Measurements from ENCODE around the gene EPHA1. TPM values are rescaled to one million over a fixed set of nuclear protein-coding genes. Genes with fewer than 3 reads are reported as not detected.

The EPHA1 gene
- total and polyA plus RNA-seq, 2 donors (not counting 3 experiments of a cell fraction or from before 2014, with no cell fraction given), result 0.07 TPM; not detected in 1

DNA sequence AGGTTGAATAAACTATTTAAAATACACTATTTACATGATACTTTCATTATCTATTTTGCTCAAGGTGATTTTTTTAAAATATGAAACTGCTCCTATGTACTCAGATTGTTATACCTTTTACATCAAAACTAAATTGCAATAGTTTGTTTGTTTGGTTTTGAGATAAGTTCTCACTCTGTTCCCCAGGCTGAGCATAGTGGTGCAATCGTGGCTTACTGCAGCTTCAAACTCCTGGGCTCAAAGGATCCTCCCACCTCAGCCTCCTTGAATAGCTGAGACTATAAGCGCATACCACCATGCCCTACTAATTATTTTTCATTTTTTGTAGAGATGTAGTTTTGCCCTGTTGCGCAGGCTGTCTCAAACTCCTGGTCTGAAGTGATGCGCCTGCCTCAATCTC lies 47.3 kb upstream of the EPHA1 start:
- H3K79me2 ChIP-seq (ENCODE audit: control insufficient read depth, insufficient read depth, low read length), result no peaks in the 10 kb centered on the region
- no peak overlapping the region for H2AFZ ChIP-seq (ENCODE audit: low read depth, low read length)
- DNase-seq (ENCODE audit: low read depth, low spot score) (no peak), FAIRE-seq (no peak)
- peaks cover 13% of the 10 kb centered on the region for H3K4me1 ChIP-seq (ENCODE audit: control insufficient read depth, extremely low read depth, insufficient read depth, low read length)
- no peak for TF ChIP-seq EZH2 (IDR thresholded peaks at IDR 0.05; ENCODE audit: borderline replicate concordance, low read depth, low read length, severe bottlenecking)
- TF ChIP-seq POLR2A (IDR thresholded peaks at IDR 0.05; ENCODE audit: low read depth, low read length), result no peak
- TF ChIP-seq, protein P1, sequence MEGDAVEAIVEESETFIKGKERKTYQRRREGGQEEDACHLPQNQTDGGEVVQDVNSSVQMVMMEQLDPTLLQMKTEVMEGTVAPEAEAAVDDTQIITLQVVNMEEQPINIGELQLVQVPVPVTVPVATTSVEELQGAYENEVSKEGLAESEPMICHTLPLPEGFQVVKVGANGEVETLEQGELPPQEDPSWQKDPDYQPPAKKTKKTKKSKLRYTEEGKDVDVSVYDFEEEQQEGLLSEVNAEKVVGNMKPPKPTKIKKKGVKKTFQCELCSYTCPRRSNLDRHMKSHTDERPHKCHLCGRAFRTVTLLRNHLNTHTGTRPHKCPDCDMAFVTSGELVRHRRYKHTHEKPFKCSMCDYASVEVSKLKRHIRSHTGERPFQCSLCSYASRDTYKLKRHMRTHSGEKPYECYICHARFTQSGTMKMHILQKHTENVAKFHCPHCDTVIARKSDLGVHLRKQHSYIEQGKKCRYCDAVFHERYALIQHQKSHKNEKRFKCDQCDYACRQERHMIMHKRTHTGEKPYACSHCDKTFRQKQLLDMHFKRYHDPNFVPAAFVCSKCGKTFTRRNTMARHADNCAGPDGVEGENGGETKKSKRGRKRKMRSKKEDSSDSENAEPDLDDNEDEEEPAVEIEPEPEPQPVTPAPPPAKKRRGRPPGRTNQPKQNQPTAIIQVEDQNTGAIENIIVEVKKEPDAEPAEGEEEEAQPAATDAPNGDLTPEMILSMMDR (IDR thresholded peaks at IDR 0.05; ENCODE audit: extremely low read depth in 1 of 2, insufficient read depth in 1 of 2, low read depth in 1 of 2, low read length in 2 of 2), result no peak
- TF ChIP-seq, protein P2, sequence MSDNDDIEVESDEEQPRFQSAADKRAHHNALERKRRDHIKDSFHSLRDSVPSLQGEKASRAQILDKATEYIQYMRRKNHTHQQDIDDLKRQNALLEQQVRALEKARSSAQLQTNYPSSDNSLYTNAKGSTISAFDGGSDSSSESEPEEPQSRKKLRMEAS (IDR thresholded peaks at IDR 0.05; ENCODE audit: insufficient read depth, insufficient read length), result no peak
- TF ChIP-seq FOS (IDR thresholded peaks at IDR 0.05; ENCODE audit: borderline replicate concordance, insufficient read depth, low read length), result no peak
- TF ChIP-seq GATA2 (IDR thresholded peaks at IDR 0.05; ENCODE audit: insufficient read depth, insufficient read length, low read depth, low read length), result no peak
- no peak for TF ChIP-seq MYC (IDR thresholded peaks at IDR 0.05; ENCODE audit: low read depth, low read length)
- no peak for TF ChIP-seq POLR2AphosphoS5 (IDR thresholded peaks at IDR 0.05; ENCODE audit: insufficient read depth, low read depth, low read length)
- intact Hi-C loops (cut with micrococcal nuclease), result no loop called here
- H3K4me3 ChIP-seq (replicated peaks in 1 of 3; ENCODE audit: insufficient read depth in 1 of 3, low read depth in 1 of 3, low read length in 3 of 3), result no peak overlapping the region
- no peak overlapping the region for H3K27ac ChIP-seq (ENCODE audit: insufficient read depth, low read depth, low read length)
- no peaks in the 10 kb centered on the region for H4K20me1 ChIP-seq (replicated peaks; ENCODE audit: control insufficient read depth, extremely low read depth, insufficient read depth, low read length)
- H3K4me2 ChIP-seq (ENCODE audit: insufficient read depth, low read length), result no peak overlapping the region
- H3K27me3 ChIP-seq (ENCODE audit: control insufficient read depth in 2 of 2, insufficient read depth in 2 of 2, low read length in 2 of 2), result no peaks in the 10 kb centered on the region
- H3K9ac ChIP-seq (replicated peaks; ENCODE audit: extremely low read depth, insufficient read depth, low read length), result no peak overlapping the region
- ChIA-PET POLR2A (no interaction called here), CTCF (interaction anchor here (1.0 to 1.1 kb wide), 2 partner anchors 18 to 57 kb away, joined by 3 to 4 read pairs; no protein-coding TSS in a partner anchor)
- H3K36me3 ChIP-seq (ENCODE audit: control insufficient read depth in 2 of 2, extremely low read depth in 1 of 2, insufficient read depth in 2 of 2, low read length in 2 of 2), result no peaks in the 10 kb centered on the region
- dilution Hi-C loops (cut with MboI; ENCODE audit: extremely low pct_ligation_motif_present, low sequenced_read_pairs), result no loop called here
- no peaks in the 10 kb centered on the region for H3K9me1 ChIP-seq (replicated peaks; ENCODE audit: control insufficient read depth, extremely low read depth, insufficient read depth, low read length)
- no TSS peak for BruUV-seq (replicated peaks)
- H3K9me3 ChIP-seq (replicated peaks; ENCODE audit: control insufficient read depth, insufficient read depth, low read length), result no peaks in the 10 kb centered on the region

Measured in endothelial cell of umbilical vein (primary cell).